Cardiac ventricle fibroblast (primary cell): ENCODE results near the gene BEND4. TPM values are rescaled to one million over a fixed set of nuclear protein-coding genes. Genes with fewer than 3 reads are reported as not detected.

Source experiments
- total RNA-seq: library from RNA; depleted of rRNA; stranded (reverse); fragments of >200 nt; gene quantifications from 2 replicates; pipeline ENCODE4 v1.2.3, GENCODE V29; 2015

BEND4 gene
- not detected in 2 replicates for total RNA-seq

DNA sequence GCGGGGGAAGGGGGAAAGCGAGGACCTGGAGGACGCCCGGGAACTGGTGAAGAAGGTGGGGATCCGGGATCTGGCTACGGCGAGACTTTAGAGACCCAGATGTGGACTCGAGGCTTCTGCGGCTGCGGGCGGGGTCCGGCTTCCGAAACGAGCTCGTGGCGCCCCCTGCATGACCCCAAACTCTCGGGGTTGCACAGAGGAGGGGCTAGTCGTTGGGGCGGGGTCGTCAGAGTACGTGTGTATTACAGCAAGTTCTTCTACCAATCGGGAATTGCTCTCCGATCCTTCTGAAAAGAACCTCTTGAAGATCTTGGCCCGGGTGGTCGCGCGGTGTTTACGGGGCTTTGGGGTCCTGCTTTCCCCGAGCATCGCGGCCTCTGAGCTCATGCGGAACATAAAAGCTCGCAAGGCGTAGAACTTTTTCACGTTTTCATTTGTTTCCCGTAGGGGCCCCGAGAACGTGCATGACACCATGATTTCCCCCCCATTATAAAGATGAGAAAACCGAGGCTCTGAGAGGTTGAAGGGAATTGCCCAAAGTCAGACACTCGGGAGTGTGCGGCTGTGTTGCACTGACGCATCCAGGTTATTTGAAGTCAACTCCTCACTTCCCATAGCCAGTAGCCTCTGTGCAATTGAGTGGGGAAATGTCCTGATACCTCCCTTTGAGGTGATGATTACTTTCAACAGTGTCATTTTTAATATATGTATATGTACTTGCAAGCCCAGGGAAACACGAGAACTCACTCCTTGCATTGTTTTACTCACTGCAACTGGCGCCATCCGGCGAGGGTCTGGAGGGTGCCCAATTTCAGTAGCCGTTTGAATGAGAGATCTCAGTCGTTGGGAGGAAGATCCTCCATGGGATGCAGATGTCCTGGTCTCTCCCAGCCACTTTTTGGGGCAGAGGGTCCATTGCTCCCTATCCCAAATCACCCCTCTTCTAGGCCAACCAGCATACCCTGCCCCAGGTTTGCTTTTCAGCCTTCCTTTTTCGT, at the start of gene BEND4:
Gene BEND4 (minus strand): TSS at position 149 of the 998 bp plus-strand sequence. CDS start 512 bp downstream, outside the sequence.

Other genes starting within 250 kb of the BEND4 start
- gene TMEM33, start 217.2 kb downstream of the BEND4 start, total RNA-seq: 25.8 and 26.0 TPM in 2 replicates
- 0.06 TPM in 1 of 2 replicates, not detected in the other for gene DCAF4L1, start 170.9 kb downstream of the BEND4 start, total RNA-seq
- 35.1 and 36.8 TPM in 2 replicates for gene SLC30A9, start 162.1 kb downstream of the BEND4 start, total RNA-seq
- gene SHISA3, start 244.8 kb upstream of the BEND4 start, total RNA-seq: 64.4 and 71.1 TPM in 2 replicates